HL-60/S4 (cell line): ENCODE results near the gene SLC7A5.
"Not testable (repeated sequence)": the region's sequence is repeated elsewhere in the genome, so short reads cannot be mapped to it uniquely, and the experiment has no call there.

Experiments used
- in situ Hi-C: fragments of 300-500 bp; cut with MboI; formaldehyde crosslinking; loops from 2 replicates; pipeline ENCODE4 v1.14.3; 2022; ENCODE audit warnings: low sequenced_read_pairs

SLC7A5 gene

GRCh38 chr16:87888346-87888745 lies 19.0 kb upstream of the SLC7A5 start:
- in situ Hi-C loops, result not testable (repeated sequence)

- in situ Hi-C loops, result not testable (repeated sequence)
Observed at GRCh38 chr16:87887931-87888330, 18.6 kb upstream of the SLC7A5 start.

DNA sequence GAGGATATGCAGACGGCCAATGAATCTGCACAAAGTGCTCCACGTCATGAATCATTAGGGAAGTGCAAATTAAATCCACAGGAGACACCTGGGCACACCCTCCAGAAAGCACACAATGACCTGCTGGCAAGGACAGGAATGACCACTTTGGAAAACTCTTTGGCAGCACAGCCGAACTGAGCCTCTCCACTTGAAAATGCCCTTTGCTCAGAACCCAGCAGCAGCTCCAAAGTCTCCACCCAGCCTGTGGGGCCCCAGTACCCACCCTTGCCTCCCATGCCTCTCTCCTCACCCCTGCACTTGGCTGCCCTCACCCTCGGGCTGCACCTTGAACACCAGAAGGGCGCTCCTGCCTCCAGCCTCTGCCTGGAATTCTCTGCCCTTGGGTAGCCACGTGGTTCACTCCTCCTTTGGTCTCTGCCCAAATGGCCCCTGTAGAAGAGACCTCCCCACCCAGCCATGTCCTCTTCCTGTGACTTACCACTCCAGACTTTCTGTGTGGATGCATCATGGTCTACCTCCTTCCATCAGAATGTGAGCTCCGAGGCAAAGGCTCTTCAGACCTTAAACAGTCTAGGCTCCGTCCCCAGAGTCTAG lies 16.2 kb upstream of the SLC7A5 start:
- in situ Hi-C loops, result not testable (repeated sequence)

DNA sequence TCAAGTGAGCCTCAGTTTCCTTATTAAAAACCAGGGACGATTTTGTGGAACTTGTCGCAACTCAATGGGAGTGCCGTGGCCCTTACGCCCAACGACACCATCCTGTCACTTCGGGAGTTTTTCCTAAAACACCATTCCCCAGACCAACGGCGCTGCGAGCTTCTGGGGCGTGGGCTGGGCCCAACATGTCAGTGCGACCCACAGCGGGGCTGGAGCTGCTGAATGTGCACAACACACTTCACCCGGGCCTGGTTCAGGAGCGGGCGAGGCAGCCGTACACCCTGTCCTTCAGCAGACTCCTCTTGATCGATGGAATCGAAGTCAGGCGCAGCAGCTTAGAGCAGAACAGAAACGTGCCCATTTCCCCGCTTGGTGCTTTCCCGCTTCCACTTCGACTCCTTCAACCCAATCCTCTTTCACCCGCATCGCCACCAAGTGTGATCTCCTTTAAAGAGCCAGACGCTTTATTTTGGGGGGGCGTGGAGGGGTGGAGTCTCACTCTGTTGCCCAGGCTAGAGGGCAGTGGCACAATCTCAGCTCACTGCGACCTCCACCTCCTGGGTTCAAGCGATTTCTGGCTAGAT lies 13.2 kb upstream of the SLC7A5 start:
- in situ Hi-C loops, result no loop called here

GRCh38 chr16:87881324-87882200 lies 12.3 kb upstream of the SLC7A5 start:
- in situ Hi-C loops, result no loop called here

DNA sequence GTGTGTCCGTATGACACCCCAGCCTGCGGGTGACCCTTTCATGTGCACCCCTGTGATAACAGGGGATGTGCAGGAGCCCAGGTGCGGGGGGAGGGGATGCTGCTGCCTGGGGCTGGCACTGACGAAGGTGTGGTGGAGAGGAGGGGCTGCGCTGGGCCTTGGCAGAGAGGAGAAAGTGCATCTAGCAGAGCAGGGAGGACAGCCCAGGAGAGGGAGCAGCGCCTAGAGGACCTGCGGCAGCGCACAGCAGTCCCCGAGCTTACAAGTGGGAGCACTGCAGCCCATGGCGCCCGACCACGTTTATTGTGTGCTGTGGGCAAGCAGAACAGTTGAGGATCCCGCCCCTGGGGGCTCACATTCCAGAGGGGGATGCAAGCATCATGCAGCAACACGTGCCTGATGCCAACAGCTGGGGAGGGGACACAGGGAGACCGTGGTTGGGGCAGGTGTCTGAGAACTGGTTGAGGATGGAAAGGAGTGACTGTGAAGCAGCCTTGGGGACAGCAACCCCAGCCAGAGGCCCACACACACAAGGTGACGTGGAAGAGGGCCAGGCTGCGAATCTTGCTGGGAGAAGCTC lies 10.9 kb upstream of the SLC7A5 start:
- in situ Hi-C loops, result no loop called here

DNA sequence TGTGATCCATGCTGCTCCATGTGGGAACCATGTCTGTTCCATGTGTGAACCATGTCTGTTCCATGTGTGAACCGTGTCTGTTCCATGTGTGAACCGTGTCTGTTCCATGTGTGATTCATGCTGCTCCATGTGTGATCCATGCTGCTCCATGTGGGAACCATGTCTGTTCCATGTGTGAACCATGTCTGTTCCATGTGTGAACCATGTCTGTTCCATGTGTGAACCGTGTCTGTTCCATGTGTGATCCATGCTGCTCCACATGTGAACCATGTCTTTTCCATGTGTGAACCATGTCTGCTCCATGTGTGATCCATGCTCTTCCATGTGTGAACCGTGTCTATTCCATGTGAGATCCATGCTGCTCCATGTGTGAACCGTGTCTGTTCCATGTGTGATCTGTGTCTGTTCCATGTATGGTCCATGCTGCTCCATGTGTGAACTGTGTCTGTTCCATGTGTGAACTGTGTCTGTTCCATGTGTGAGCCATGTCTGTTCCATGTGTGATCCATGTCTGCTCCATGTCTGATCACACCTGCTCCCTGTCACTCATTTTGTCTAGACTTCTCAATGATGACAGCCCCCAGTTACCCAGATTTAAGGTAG lies 10.2 kb upstream of the SLC7A5 start:
- in situ Hi-C loops, result not testable (repeated sequence)

GRCh38 chr16:87878704-87879103 lies 9.4 kb upstream of the SLC7A5 start:
- in situ Hi-C loops, result no loop called here

DNA sequence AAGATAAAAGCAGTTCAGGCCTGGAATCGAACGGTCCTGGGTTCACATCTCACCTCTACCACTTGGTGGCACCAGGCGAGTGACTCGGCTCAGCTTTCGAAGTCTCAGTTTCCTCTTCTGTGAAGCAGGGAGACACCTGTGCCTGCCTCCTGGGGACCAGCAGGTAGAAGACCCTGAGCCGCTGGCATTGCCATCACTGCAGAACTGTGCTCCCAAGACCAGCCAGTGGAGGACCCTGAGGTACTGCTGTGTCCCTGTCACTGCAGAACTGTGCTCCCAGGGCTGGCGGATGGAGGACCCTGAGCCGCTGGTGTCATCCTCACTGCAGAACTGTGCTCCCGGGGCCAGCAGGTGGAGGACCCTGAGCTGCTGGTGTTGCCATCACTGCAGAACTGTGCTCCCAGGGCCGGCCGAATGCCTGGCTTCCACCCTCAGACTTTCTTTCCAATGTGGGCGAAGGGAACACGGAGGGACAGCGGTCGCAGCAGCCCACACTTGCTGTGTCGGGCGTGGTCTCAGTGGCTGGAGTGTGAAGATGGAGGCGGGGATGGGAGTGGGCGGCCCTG lies 8.7 kb upstream of the SLC7A5 start:
- in situ Hi-C loops, result no loop called here

- in situ Hi-C loops, result no loop called here
Observed at GRCh38 chr16:87874639-87875427, 5.5 kb upstream of the SLC7A5 start.

GRCh38 chr16:87870418-87871291 lies 1.3 kb upstream of the SLC7A5 start:
- in situ Hi-C loops, result not testable (repeated sequence)

GRCh38 chr16:87869879-87870417 lies 641 bp upstream of the SLC7A5 start:
- in situ Hi-C loops, result not testable (repeated sequence)

GRCh38 chr16:87868254-87869029 lies 865 bp downstream of the SLC7A5 start:
- in situ Hi-C loops, result not testable (repeated sequence)

DNA sequence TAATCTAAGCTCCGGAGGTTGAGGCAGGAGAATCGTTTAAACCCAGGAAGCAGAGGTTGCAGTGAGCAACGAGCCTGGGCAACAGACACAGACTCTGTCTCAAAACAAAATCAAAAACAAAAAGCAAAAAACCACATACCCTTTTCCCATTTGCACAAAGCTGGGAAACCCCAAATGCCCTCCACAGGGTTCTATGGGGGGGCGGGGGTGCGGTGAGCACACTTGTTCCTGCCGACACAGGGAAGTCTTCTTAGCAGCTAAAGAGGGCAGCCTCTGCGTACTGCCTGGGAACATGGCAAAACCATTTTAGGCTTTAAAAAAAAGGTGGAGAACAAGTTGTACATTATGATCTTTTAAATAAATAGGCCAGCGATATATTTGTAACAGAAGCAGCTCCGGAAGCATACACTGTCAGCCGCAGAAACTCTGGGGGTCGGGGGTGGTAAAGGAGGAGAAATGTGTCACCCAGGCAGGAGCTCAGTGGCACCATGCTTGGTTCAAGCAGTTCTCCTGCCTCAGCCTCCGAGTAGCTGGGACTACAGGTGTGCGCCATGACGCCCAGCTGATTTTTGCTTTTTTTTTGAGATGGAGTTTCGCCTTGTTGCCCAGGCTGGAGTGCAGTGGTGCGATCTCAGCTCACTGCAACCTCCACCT lies 3.3 kb downstream of the SLC7A5 start:
- in situ Hi-C loops, result not testable (repeated sequence)

GRCh38 chr16:87864331-87864989 lies 4.8 kb downstream of the SLC7A5 start:
- in situ Hi-C loops, result no loop called here

DNA sequence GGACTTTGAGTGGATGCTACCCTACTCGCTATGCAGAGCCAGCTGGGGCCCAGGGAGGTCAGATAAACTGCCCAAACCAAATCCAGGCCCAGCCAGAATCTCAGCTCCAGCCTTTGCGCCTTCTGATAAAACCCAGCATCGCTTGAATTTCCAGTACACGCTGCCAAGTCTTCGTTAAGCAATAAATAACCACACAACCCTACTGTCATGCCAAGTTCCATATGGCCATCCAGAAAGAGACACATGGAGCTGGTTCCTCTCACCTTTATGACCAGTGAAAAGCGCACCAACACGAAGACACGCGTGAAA lies 6.0 kb downstream of the SLC7A5 start:
- in situ Hi-C loops, result not testable (repeated sequence)

DNA sequence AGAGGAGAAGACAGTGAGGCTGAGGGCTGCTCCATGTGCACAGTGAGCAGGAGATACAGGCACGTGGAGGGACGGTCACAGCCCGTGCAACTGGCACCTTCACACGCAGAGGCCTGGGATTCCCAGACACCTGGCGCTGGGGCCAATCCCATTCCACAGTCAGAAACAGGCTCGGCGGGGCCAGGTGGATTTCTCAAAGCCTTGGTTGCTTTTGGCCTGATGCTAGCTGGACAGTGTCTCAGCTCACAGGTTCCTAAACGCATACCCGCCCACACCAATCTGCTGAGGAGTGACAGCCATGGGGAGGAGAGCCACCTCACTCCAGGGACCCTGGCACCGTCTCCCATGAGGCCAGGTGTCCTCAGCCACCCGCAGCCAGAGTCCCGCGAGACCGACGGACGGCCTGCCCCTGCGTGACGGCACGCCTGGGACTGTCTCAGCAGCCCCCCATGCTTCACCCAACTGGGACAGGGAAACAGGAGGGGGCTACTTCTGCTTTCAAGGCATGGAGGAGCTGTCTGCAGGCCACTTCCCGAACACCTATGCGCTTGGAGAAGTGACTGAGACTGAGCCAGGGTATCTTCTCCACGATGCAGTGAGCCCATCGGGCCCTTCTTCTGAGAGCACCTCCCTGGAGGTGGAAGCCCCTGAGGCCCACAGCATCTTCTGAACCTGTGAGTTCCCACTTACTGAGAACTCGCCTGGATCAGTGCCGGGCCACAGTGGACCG lies 6.5 kb downstream of the SLC7A5 start:
- in situ Hi-C loops, result not testable (repeated sequence)
